Measurements from ENCODE around the gene CSDE1. TPM values are rescaled to one million over a fixed set of nuclear protein-coding genes. Genes with fewer than 3 reads are reported as not detected.
"Not testable (repeated sequence)": the region's sequence is repeated elsewhere in the genome, so short reads cannot be mapped to it uniquely, and the experiment has no call there.

The CSDE1 gene
- 385 TPM for polyA plus RNA-seq (2013, experiment 1 of 2)
- 375 TPM for polyA plus RNA-seq (2013, experiment 2 of 2)

GRCh38 chr1:114757455-114758255, at the start of gene CSDE1:
Gene CSDE1, minus strand, starts transcription at chr1:114757984. Its CDS starts 18,094 bp downstream, at chr1:114739890.
- Histone ChIP-seq H3K9ac (ENCODE audit: low read length) (peak within 1 kb of the TSS; percentile 98), H3K4me1 (ENCODE audit: control insufficient read depth, insufficient read depth, low read depth, low read length) (peaks cover 5% of the 10 kb centered on the region), H2BK15ac (ENCODE audit: low read depth, poor library complexity, severe bottlenecking) (peak within 1 kb of the TSS; percentile 15), H2BK5ac (ENCODE audit: low read depth, low read length, poor library complexity, severe bottlenecking) (peak within 1 kb of the TSS; percentile 46), H3K4me3 (ENCODE audit: insufficient read depth in 1 of 2, low read depth in 1 of 2, low read length in 2 of 2) (peak within 1 kb of the TSS; percentile 84 to 92), H3K27ac (ENCODE audit: low read length, poor library complexity, severe bottlenecking) (peak within 1 kb of the TSS; percentile 95), H2AK5ac (ENCODE audit: low read length, severe bottlenecking) (peak within 1 kb of the TSS; percentile 93), H3K14ac (ENCODE audit: low read length in 2 of 2) (peak within 1 kb of the TSS in 1 of 2 experiments; percentile 98), H3K9me3 (ENCODE audit: control insufficient read depth, low read length) (no peaks in the 10 kb centered on the region), H2BK120ac (ENCODE audit: low read depth, low read length) (peak within 1 kb of the TSS; percentile 65), H2AFZ (ENCODE audit: low read depth, low read length) (peak within 1 kb of the TSS; percentile 59), H3K36me3 (ENCODE audit: control insufficient read depth in 1 of 2, insufficient read depth in 2 of 2, low read depth in 1 of 2, low read length in 2 of 2) (peaks cover 0 to 5% of the 10 kb centered on the region in 2 experiments), H2BK12ac (ENCODE audit: low read length in 2 of 2) (peak within 1 kb of the TSS in 1 of 2 experiments; percentile 29), H3K4me2 (ENCODE audit: low read length, poor library complexity, severe bottlenecking) (peak within 1 kb of the TSS; percentile 88), H3K79me1 (replicated peaks; ENCODE audit: low read length, poor library complexity, severe bottlenecking) (no peaks in the 10 kb centered on the region), H3K18ac (ENCODE audit: low read depth in 1 of 2, low read length in 2 of 2) (peak within 1 kb of the TSS; percentile 93 to 95), H4K91ac (ENCODE audit: low read length) (peak within 1 kb of the TSS; percentile 89), H3K4ac (ENCODE audit: low read depth in 1 of 2, low read length in 2 of 2) (peak within 1 kb of the TSS; percentile 86 to 95), H3K23ac (ENCODE audit: low read length in 2 of 2) (peak within 1 kb of the TSS in 1 of 2 experiments; percentile 14), H4K8ac (ENCODE audit: low read length) (peak within 1 kb of the TSS; percentile 97), H3K27me3 (ENCODE audit: control insufficient read depth in 1 of 2, insufficient read depth in 1 of 2, low read length in 2 of 2) (no peaks in the 10 kb centered on the region)
- under 1% methylated on average over 50 of the region's 50 CpGs for WGBS
- peak; percentile 99 for DNase-seq

GRCh38 chr1:114804449-114804848, 46.7 kb upstream of the CSDE1 start:
- peaks cover 0 to 22% of the 10 kb centered on the region in 2 experiments for H3K27me3 ChIP-seq (ENCODE audit: control insufficient read depth in 1 of 2, insufficient read depth in 1 of 2, low read length in 2 of 2)
- not testable (repeated sequence) for H2AFZ ChIP-seq (ENCODE audit: low read depth, low read length); H2BK5ac ChIP-seq (ENCODE audit: low read depth, low read length, poor library complexity, severe bottlenecking); H3K4me2 ChIP-seq (ENCODE audit: low read length, poor library complexity, severe bottlenecking); H3K23ac ChIP-seq (ENCODE audit: low read length in 2 of 2); H3K4ac ChIP-seq (ENCODE audit: low read depth in 1 of 2, low read length in 2 of 2); H3K9ac ChIP-seq (ENCODE audit: low read length); H3K4me1 ChIP-seq (ENCODE audit: control insufficient read depth, insufficient read depth, low read depth, low read length); H2BK120ac ChIP-seq (ENCODE audit: low read depth, low read length); H3K27ac ChIP-seq (ENCODE audit: low read length, poor library complexity, severe bottlenecking); H3K79me1 ChIP-seq (replicated peaks; ENCODE audit: low read length, poor library complexity, severe bottlenecking); H3K36me3 ChIP-seq (ENCODE audit: control insufficient read depth in 1 of 2, insufficient read depth in 2 of 2, low read depth in 1 of 2, low read length in 2 of 2); H3K4me3 ChIP-seq (ENCODE audit: insufficient read depth in 1 of 2, low read depth in 1 of 2, low read length in 2 of 2); H4K91ac ChIP-seq (ENCODE audit: low read length); H3K14ac ChIP-seq (ENCODE audit: low read length in 2 of 2); H2BK12ac ChIP-seq (ENCODE audit: low read length in 2 of 2); DNase-seq; H3K18ac ChIP-seq (ENCODE audit: low read depth in 1 of 2, low read length in 2 of 2); H2AK5ac ChIP-seq (ENCODE audit: low read length, severe bottlenecking); H4K8ac ChIP-seq (ENCODE audit: low read length); H3K9me3 ChIP-seq (ENCODE audit: control insufficient read depth, low read length); H2BK15ac ChIP-seq (ENCODE audit: low read depth, poor library complexity, severe bottlenecking)
- 92% methylated on average over 10 of the region's 33 CpGs for WGBS

GRCh38 chr1:114803001-114803400, 45.2 kb upstream of the CSDE1 start:
- WGBS: 86% methylated on average over 3 of the region's 3 CpGs
- Histone ChIP-seq H3K36me3 (ENCODE audit: control insufficient read depth in 1 of 2, insufficient read depth in 2 of 2, low read depth in 1 of 2, low read length in 2 of 2) (no peaks in the 10 kb centered on the region), H3K4ac (ENCODE audit: low read depth in 1 of 2, low read length in 2 of 2) (no peak overlapping the region), H3K23ac (ENCODE audit: low read length in 2 of 2) (no peak overlapping the region), H3K4me2 (ENCODE audit: low read length, poor library complexity, severe bottlenecking) (no peak overlapping the region), H3K14ac (ENCODE audit: low read length in 2 of 2) (no peak overlapping the region), H3K4me3 (ENCODE audit: insufficient read depth in 1 of 2, low read depth in 1 of 2, low read length in 2 of 2) (no peak overlapping the region), H2BK120ac (ENCODE audit: low read depth, low read length) (no peak overlapping the region), H2AFZ (ENCODE audit: low read depth, low read length) (no peak overlapping the region), H3K79me1 (replicated peaks; ENCODE audit: low read length, poor library complexity, severe bottlenecking) (no peaks in the 10 kb centered on the region), H2BK5ac (ENCODE audit: low read depth, low read length, poor library complexity, severe bottlenecking) (no peak overlapping the region), H3K9me3 (ENCODE audit: control insufficient read depth, low read length) (no peaks in the 10 kb centered on the region), H3K27ac (ENCODE audit: low read length, poor library complexity, severe bottlenecking) (no peak overlapping the region), H4K8ac (ENCODE audit: low read length) (no peak overlapping the region), H3K4me1 (ENCODE audit: control insufficient read depth, insufficient read depth, low read depth, low read length) (no peaks in the 10 kb centered on the region), H2BK12ac (ENCODE audit: low read length in 2 of 2) (no peak overlapping the region), H2BK15ac (ENCODE audit: low read depth, poor library complexity, severe bottlenecking) (no peak overlapping the region), H3K18ac (ENCODE audit: low read depth in 1 of 2, low read length in 2 of 2) (no peak overlapping the region), H4K91ac (ENCODE audit: low read length) (no peak overlapping the region), H2AK5ac (ENCODE audit: low read length, severe bottlenecking) (no peak overlapping the region), H3K27me3 (ENCODE audit: control insufficient read depth in 1 of 2, insufficient read depth in 1 of 2, low read length in 2 of 2) (peaks cover 4 to 32% of the 10 kb centered on the region in 2 experiments), H3K9ac (ENCODE audit: low read length) (no peak overlapping the region)
- DNase-seq: no peak

GRCh38 chr1:114794038-114794437, 36.3 kb upstream of the CSDE1 start:
- H3K36me3 ChIP-seq (ENCODE audit: control insufficient read depth in 1 of 2, insufficient read depth in 2 of 2, low read depth in 1 of 2, low read length in 2 of 2): no peaks in the 10 kb centered on the region
- H2BK120ac ChIP-seq (ENCODE audit: low read depth, low read length): no peak overlapping the region
- H3K4me2 ChIP-seq (ENCODE audit: low read length, poor library complexity, severe bottlenecking): no peak overlapping the region
- H3K27me3 ChIP-seq (ENCODE audit: control insufficient read depth in 1 of 2, insufficient read depth in 1 of 2, low read length in 2 of 2): peaks cover 17 to 40% of the 10 kb centered on the region in 2 experiments
- no peak overlapping the region for H2AK5ac ChIP-seq (ENCODE audit: low read length, severe bottlenecking)
- no peak overlapping the region for H2BK12ac ChIP-seq (ENCODE audit: low read length in 2 of 2)
- no peak overlapping the region for H2AFZ ChIP-seq (ENCODE audit: low read depth, low read length)
- DNase-seq: no peak
- no peak overlapping the region for H3K9ac ChIP-seq (ENCODE audit: low read length)
- H3K23ac ChIP-seq (ENCODE audit: low read length in 2 of 2): no peak overlapping the region
- no peaks in the 10 kb centered on the region for H3K79me1 ChIP-seq (replicated peaks; ENCODE audit: low read length, poor library complexity, severe bottlenecking)
- no peaks in the 10 kb centered on the region for H3K9me3 ChIP-seq (ENCODE audit: control insufficient read depth, low read length)
- no peak overlapping the region for H4K8ac ChIP-seq (ENCODE audit: low read length)
- no peak overlapping the region for H3K27ac ChIP-seq (ENCODE audit: low read length, poor library complexity, severe bottlenecking)
- no peak overlapping the region for H3K18ac ChIP-seq (ENCODE audit: low read depth in 1 of 2, low read length in 2 of 2)
- no peak overlapping the region for H2BK5ac ChIP-seq (ENCODE audit: low read depth, low read length, poor library complexity, severe bottlenecking)
- no peak overlapping the region for H2BK15ac ChIP-seq (ENCODE audit: low read depth, poor library complexity, severe bottlenecking)
- 51% methylated on average over 2 of the region's 2 CpGs for WGBS
- no peak overlapping the region for H3K4me3 ChIP-seq (ENCODE audit: insufficient read depth in 1 of 2, low read depth in 1 of 2, low read length in 2 of 2)
- H3K4me1 ChIP-seq (ENCODE audit: control insufficient read depth, insufficient read depth, low read depth, low read length): no peaks in the 10 kb centered on the region
- H4K91ac ChIP-seq (ENCODE audit: low read length): no peak overlapping the region
- no peak overlapping the region for H3K4ac ChIP-seq (ENCODE audit: low read depth in 1 of 2, low read length in 2 of 2)
- no peak overlapping the region for H3K14ac ChIP-seq (ENCODE audit: low read length in 2 of 2)
